HepG2 (cell line): ENCODE data around the gene TAMALIN.

Experiments used
- ARID4A ChIP-seq: sonication (generic); formaldehyde crosslinking; IDR thresholded peaks from 2 replicates; pipeline ENCODE4 v1.5.0; 2020; ENCODE audit warnings: mild to moderate bottlenecking, missing genetic modification reagents, borderline replicate concordance
- CEBPZ ChIP-seq: IDR thresholded peaks from 2 replicates; pipeline ENCODE4 v1.6.1; 2012; ENCODE audit warnings: low read length, improper control_type of control experiment
- CREB1 ChIP-seq, 2 experiments: fragments of 450-650 bp in 1 of 2; IDR thresholded peaks; 2 replicates each; pipeline ENCODE4 v1.6.1; 2016 to 2017; ENCODE audit warnings: control low read depth in 1 of 2, mild to moderate bottlenecking in 1 of 2, missing compliant biosample characterization in 1 of 2, missing genetic modification characterization in 1 of 2
- CTCF ChIP-seq: sonication (generic); formaldehyde crosslinking; IDR thresholded peaks from 2 replicates; pipeline ENCODE4 v1.5.0; 2020; ENCODE audit warnings: mild to moderate bottlenecking, missing genetic modification reagents, moderate library complexity
- EZH2 ChIP-seq: conservative IDR thresholded peaks from 2 replicates; pipeline ENCODE4 v1.6.1; 2012; ENCODE audit warnings: mild to moderate bottlenecking, low read depth, low read length, moderate library complexity
- GABPB1 ChIP-seq: IDR thresholded peaks from 2 replicates; pipeline ENCODE4 v1.6.1; 2016; ENCODE audit warnings: mild to moderate bottlenecking, missing genetic modification reagents, moderate library complexity, missing compliant biosample characterization
- HDAC2 ChIP-seq: sonication (generic); formaldehyde crosslinking; IDR thresholded peaks from 2 replicates; pipeline ENCODE4 v1.4.0; 2020; ENCODE audit warnings: missing genetic modification reagents
- MAFF ChIP-seq: IDR thresholded peaks from 2 replicates; pipeline ENCODE4 v1.6.1; 2011; ENCODE audit warnings: low read depth, low read length, improper control_type of control experiment
- MYPOP ChIP-seq: sonication (generic); formaldehyde crosslinking; IDR thresholded peaks from 2 replicates; pipeline ENCODE4 v1.8.1; 2023; ENCODE audit warnings: mild to moderate bottlenecking, moderate library complexity, missing genetic modification reagents
- RXRA ChIP-seq: sonication (generic); formaldehyde crosslinking; IDR thresholded peaks from 2 replicates; pipeline ENCODE4 v1.5.1; 2020; ENCODE audit warnings: missing genetic modification reagents
- STAT5B ChIP-seq: sonication (generic); formaldehyde crosslinking; IDR thresholded peaks from 2 replicates; pipeline ENCODE4 v1.4.0; 2020; ENCODE audit warnings: missing genetic modification reagents
- ZMYM3 ChIP-seq: sonication (generic); formaldehyde crosslinking; IDR thresholded peaks from 2 replicates; pipeline ENCODE4 v1.5.1; 2020; ENCODE audit warnings: mild to moderate bottlenecking, missing genetic modification reagents
- ZZZ3 ChIP-seq: sonication (generic); formaldehyde crosslinking; IDR thresholded peaks from 2 replicates; pipeline ENCODE4 v1.4.0; 2020; ENCODE audit warnings: missing genetic modification reagents, mild to moderate bottlenecking, borderline replicate concordance

GRCh38 chr12:52035190-52035589 lies 28.4 kb downstream of the TAMALIN start:
- TF ChIP-seq EZH2 (no peak), ZZZ3 (no peak), ARID4A (CRISPR knock-in tag) (no peak), MAFF (no peak), CREB1 (IDR thresholded peaks at IDR 0.05) (no peak), CREB1 (CRISPR knock-in tag; IDR thresholded peaks at IDR 0.05) (no peak), CTCF (CRISPR knock-in tag) (no peak), RXRA (CRISPR knock-in tag) (no peak), GABPB1 (no peak), CEBPZ (no peak), STAT5B (CRISPR knock-in tag) (no peak), ZMYM3 (CRISPR knock-in tag) (no peak), HDAC2 (no peak), MYPOP (CRISPR knock-in tag) (no peak)
